HG03571 (cell line): ENCODE results near the gene THSD7A.

Experiments
- ATAC-seq: cut with Tn5 transposase; IDR thresholded peaks from one replicate; pipeline ENCODE4 v1.9.1; 2021; ENCODE audit not compliant: unreplicated experiment

Gene THSD7A

DNA sequence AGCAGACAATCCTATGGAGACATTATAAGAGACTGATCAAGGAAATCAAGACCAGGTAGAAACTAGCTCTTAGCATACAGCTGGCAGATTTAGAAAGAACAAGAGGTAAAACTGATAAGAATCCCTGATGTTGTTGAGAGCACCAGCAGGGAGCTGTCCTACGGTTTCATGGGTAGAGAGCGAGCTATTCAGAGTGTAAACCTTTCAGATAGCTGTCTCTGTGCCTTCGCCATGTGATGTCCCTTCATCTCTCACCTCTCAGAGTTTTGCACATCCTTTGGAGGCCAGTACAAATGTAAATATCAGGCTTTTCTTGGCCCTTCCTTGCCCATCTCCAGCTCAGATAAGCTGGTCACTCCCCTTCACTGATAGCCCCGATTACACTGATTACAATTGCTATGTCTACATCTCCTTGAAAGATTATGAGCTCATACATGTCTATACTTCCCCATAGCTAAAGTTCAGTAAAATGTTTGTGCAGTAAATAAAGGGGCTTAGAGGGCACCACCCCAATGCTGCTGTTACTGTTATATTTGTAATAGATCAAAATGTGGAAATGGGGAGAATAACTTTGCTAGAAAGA is 21.9 kb downstream of the THSD7A start:
- no peak for ATAC-seq

DNA sequence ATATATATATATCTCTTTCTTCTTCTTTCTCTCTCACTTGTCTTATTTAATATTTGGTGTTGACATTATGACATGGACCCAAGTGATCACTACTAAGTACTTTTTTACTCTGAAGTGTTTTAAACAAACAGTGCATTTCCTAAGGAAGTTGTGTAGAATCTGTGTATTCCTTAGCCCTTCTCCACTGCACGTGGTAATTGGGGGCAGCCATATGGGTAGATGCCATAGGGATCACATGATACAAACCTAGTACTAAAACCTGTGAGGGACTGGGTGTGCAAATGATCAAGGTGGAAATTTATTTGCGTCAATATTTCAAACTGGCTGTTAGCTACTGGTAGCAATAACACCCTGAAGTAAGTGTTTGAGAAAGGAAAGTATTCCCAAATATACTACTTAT is 25.0 kb downstream of the THSD7A start:
- no peak for ATAC-seq

DNA sequence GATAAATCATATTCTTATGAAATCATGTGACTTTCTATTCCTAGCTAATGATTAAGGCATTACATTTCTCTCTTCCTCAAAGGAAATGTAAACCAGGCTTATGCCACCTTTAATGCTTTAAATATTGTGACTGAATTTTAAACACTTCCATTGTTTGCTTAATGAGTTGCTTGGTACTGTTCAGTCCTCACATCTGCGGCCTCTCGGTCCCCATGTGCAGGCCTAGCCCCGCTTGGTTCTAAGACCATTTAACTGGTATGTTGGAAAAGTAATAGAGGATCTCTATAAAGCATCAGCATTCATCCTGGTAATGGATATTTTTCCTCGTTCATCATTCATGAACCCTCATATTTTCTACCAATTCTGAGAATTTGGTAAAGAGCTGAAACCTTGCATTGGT is 27.4 kb downstream of the THSD7A start:
- ATAC-seq = no peak

- ATAC-seq = no peak
Measured at GRCh38 chr7:11795231-11795630, 36.8 kb downstream of the THSD7A start.

DNA sequence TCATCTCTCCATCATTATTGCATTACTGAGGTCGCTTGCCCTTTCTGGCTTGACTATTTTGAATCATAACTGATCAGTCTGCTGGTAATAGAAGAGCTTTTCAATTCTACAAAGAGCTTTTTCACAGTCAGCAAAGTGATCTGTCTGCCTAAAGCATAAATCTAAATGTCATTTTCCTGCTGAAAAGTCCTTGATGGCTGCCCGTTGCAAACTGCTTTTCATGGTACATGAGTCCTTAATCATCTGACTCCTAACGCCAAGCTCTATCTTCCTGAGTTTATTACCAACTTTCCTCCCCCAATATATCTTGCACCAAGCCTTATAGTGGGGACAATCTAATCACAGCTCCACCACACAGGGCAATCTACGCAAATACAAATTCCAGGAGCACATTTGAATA is 39.8 kb downstream of the THSD7A start:
- ATAC-seq = no peak

DNA sequence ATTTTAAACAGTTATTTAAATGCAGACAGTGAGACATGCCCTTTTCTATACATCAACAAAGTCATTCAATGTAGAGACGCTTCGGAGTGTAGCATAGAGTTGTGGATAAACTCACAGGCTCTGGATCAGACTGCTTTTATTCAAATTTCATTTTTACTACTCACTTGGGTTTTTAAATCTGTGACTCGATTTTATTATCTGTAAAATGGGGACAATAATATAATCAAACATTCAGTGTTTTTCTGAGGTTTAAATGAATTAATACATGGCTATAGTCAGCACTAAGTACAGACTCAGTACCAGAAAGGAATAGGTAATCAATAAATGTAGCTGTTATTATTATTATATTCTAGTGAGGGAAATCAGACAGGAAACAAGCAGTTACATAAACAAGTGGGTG is 43.4 kb downstream of the THSD7A start:
- ATAC-seq = no peak

DNA sequence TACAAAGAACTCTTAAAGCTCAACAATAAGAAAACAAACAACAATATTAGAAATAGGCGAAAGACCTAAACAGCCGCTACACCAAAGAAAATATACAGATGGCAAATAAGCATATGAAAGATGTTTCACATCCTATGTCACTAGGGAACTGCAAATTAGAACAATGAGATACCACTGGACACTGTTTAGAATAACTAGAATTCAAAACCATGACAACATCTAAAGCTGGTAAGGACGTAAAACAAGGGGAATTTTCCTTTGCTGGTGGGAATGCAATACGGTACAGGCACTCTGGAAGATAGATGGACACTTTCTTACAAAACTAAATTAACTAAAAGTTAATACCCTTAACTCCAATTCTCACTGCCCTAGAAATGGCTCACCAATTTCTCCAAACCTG is 44.5 kb downstream of the THSD7A start:
- no peak for ATAC-seq

DNA sequence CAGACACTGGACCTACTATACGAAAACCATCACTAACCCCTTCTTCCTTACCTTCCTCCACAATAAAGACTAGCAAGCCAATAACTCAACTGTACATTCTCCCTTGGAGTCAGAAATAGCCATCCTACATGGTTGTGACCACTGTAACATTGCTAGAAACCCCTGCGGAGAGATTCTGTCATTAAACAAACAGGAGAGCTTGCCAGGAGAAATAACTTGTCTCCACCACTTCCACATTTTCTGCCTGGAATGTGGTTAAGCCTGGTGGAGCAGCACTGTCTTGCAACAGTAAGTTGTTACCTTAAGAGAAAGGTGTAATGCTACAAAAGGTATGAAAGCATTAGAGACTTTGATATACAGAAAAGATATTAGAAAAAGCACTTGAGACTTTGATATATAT is 45.8 kb downstream of the THSD7A start:
- no peak for ATAC-seq

- no peak for ATAC-seq
Measured at GRCh38 chr7:11784769-11785536, 47.0 kb downstream of the THSD7A start.

DNA sequence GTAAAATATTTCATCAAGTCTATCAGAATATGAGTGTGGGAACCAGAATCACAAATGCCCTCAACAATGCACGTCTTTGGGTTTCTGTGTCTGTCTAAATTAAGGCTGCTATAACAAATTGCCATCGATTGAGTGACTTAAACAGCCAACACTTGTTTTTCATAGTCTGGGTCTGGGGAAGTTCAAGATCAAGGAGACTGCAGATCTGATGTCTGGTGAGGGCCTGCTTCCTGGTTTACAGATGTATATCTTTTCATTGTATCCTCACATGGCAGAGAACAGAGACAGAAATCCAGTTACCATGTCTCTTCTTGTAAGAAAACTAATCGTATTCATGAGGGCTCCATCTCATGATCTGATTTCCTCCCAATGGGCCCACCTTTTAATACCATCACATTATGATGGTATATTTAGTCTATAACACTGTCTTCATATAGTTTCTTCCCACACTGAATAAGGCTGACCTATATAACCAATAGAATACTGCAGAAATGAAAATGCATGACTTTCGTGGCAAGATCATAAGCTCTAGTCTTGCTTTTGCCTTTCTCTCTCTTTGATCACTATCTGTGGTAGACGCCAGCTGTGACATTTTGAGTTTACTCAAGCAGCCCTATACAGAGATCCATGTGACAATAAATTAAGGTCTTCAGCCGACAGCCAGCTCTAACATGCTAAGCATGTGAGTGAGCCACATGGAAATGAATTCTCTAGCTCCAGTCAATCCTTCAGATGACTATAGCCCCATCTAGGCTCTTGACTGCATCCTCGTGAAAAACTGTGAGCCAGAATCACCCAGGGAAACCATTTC is 51.9 kb downstream of the THSD7A start:
- ATAC-seq = no peak

- ATAC-seq = no peak
Measured at GRCh38 chr7:11776039-11776438, 56.0 kb downstream of the THSD7A start.

- no peak for ATAC-seq
Measured at GRCh38 chr7:11775401-11775800, 56.6 kb downstream of the THSD7A start.

DNA sequence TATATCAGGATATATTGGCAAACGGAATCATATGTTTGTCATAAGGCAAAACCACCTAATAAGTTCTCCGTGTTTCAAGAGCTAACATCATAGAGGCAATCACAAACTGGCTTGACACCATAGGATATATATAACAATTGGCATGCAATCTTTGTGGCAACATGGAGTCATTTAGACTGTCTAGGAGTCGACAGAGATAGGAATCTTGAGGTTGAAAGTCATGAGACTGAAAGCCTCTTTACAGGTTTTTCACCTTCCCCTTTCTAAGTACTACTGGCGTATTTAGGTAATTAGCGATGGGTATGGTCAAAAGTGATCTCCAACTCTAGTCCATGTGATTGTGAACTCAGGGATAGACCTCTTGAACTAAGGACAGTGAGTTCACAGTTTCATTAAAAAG is 63.7 kb downstream of the THSD7A start:
- no peak for ATAC-seq

GRCh38 chr7:11767148-11767547 is 64.8 kb downstream of the THSD7A start:
- ATAC-seq = no peak

DNA sequence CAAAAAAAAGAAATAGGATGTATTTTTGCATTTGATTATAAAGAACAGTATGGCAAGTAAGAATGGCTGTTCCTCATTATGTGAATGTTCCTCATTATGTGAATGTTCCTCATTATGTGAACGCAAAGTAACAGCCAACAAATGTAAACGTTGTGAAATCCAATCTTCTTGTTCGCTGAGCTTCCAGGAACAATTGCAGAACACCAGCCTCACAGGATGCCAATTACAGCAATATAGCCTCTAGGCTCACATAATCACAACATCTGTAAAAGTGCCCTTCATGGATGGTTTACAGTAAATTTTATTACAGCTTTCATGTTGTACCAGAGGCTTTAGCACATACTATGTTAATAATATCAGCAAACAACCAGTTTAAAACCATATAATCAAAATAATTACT is 71.6 kb downstream of the THSD7A start:
- ATAC-seq = no peak

- ATAC-seq = no peak
Measured at GRCh38 chr7:11758627-11759111, 73.3 kb downstream of the THSD7A start.

DNA sequence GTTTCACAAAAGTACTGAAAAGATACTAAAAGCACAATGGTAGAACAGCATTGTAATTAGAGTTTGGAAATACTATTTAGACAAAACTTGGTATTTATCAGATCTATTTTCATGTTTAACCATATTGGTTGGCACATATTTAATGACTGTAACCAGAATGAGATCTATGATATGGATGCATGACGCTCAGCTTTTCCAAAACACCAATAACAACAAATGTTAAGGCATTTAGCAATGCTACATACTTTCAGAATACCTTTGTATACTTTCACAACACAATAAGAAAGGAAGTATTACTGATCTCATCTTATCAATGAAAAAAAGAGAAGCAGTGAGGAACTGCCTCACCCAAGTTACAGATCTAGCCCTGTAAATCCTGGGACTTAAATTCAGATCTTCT is 74.8 kb downstream of the THSD7A start:
- no peak for ATAC-seq

DNA sequence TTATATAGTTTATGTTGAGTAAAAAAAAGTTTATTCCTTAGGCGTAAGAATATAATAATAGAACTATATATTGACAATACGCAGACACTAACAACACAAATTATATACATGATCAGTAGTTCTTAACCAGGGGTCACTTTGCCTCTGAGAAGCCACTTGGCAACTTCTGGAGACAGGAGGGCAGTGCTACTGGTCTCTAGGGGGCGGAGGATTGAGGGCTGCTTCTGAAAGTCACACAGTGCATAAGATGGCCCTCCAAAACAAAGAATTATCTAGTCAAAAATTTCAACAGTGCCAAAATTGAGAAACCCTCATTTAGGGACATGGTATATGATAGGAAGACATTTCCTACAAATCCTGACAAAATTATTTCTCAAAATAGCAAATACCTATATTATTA is 77.1 kb downstream of the THSD7A start:
- ATAC-seq = no peak

DNA sequence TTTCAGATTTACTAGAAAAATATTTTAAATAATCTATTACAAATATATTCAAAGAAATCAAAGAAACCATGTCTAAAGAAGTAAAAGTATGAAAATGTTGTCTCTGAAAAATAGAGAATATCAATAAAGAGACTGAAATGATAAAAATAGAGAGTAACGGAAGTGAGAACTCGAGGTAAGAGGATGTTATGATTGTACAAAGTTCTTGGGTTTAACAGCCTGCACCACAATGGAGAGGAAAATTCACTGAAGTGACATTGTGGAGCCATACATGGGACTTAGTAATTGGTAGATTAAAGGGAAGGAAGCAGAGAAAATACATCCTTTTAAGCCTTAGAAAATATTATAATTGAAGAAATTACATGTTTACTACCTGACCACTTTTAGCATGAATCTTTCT is 77.9 kb downstream of the THSD7A start:
- no peak for ATAC-seq

DNA sequence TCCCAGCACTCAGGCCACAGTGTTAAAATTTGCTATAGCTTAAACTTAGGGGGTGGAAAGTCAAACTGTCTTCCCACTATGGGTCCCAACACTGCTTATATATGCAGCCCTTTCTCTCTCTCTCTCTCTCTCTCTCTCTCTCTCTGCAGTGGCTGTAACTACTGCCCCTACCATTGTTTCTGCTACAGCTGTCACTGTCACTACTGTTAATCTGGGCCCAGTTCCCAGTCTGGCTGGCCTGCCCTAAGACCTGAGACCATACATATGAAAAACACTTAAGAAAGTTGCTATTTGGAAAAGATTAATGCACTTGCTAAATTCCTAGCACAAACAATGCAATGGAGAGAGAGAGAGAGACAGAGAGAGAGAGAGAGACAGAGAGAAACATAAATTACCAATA is 78.6 kb downstream of the THSD7A start:
- ATAC-seq = no peak

GRCh38 chr7:11751807-11752389 is 80.1 kb downstream of the THSD7A start:
- ATAC-seq = no peak

DNA sequence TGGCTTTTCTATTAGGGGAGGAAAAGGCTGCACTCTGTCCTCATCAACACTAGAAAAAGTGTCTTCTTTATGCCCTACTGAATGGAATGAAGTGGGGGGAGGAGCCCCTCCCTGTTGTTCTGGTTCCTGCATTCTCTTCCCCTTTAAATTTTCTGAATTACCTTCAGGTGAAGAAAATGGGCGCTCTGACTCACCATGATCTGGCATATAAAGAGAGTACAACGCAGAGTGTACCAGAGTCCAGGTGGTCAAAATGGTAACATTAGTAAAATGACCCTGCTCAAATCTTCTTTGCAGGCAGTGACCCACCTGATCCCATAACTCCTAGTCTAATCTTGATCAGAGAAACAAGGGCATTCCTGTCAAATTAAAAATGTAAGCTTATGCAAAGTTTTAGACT is 80.7 kb downstream of the THSD7A start:
- no peak for ATAC-seq
